Progenitor cell of endocrine pancreas (in vitro differentiated cells): ENCODE measurements around the gene PHF5A. TPM values are rescaled to one million over a fixed set of nuclear protein-coding genes. Genes with fewer than 3 reads are reported as not detected.

Source experiments
- DNase-seq: peaks from one replicate; pipeline ENCODE4 v3.0.0; 2021; ENCODE audit warnings: low spot score; ENCODE audit not compliant: unreplicated experiment
- H3K27ac Mint-ChIP-seq: 2 replicates; pipeline ENCODE4 v1.8.0; 2021; ENCODE audit warnings: mild to moderate bottlenecking, moderate library complexity, mixed read lengths
- H3K27me3 Mint-ChIP-seq: 2 replicates; pipeline ENCODE4 v1.8.0; 2021; ENCODE audit warnings: mixed read lengths
- H3K36me3 Mint-ChIP-seq: 2 replicates; pipeline ENCODE4 v1.8.0; 2022; ENCODE audit warnings: mixed read lengths; ENCODE audit not compliant: insufficient read depth
- H3K4me1 Mint-ChIP-seq: 2 replicates; pipeline ENCODE4 v1.8.0; 2021; ENCODE audit warnings: low read depth, mixed read lengths
- H3K4me3 Mint-ChIP-seq: 2 replicates; pipeline ENCODE4 v1.8.0; 2021; ENCODE audit warnings: low read depth, mild to moderate bottlenecking, moderate library complexity, mixed read lengths
- H3K9me3 Mint-ChIP-seq: 2 replicates; pipeline ENCODE4 v1.8.0; 2021; ENCODE audit warnings: low read depth, mixed read lengths
- CTCF ChIP-seq: fragments of 200-600 bp; sonication (generic); IDR thresholded peaks from one replicate; pipeline ENCODE4 v1.5.0; 2021; ENCODE audit warnings: antibody characterized with exemption, mild to moderate bottlenecking; ENCODE audit not compliant: unreplicated experiment
- total RNA-seq: library from RNA; stranded (reverse); gene quantifications from 2 replicates; pipeline ENCODE4 v1.2.1, GENCODE V29; 2021

The PHF5A gene
- total RNA-seq, 1 donor from 2014 or later = 52.9 TPM

GRCh38 chr22:41504816-41505215, 36.3 kb upstream of the PHF5A start:
- no peak overlapping the region for H3K4me3 Mint-ChIP-seq
- H3K36me3 Mint-ChIP-seq = peaks cover 5% of the 10 kb centered on the region
- H3K27me3 Mint-ChIP-seq = no peaks in the 10 kb centered on the region
- H3K4me1 Mint-ChIP-seq = no peaks in the 10 kb centered on the region
- no peak for TF ChIP-seq CTCF
- H3K9me3 Mint-ChIP-seq = no peaks in the 10 kb centered on the region
- H3K27ac Mint-ChIP-seq = no peak overlapping the region
- no peak for DNase-seq

- DNase-seq = no peak
- H3K4me3 Mint-ChIP-seq = no peak overlapping the region
- H3K36me3 Mint-ChIP-seq = peaks cover 3% of the 10 kb centered on the region
- H3K27me3 Mint-ChIP-seq = no peaks in the 10 kb centered on the region
- no peak overlapping the region for H3K27ac Mint-ChIP-seq
- no peak for TF ChIP-seq CTCF
- no peaks in the 10 kb centered on the region for H3K4me1 Mint-ChIP-seq
- no peaks in the 10 kb centered on the region for H3K9me3 Mint-ChIP-seq
Measured at GRCh38 chr22:41504397-41504796, 35.9 kb upstream of the PHF5A start.

- no peak overlapping the region for H3K4me3 Mint-ChIP-seq
- H3K36me3 Mint-ChIP-seq = peaks cover 1% of the 10 kb centered on the region
- H3K27me3 Mint-ChIP-seq = no peaks in the 10 kb centered on the region
- no peak overlapping the region for H3K27ac Mint-ChIP-seq
- H3K9me3 Mint-ChIP-seq = no peaks in the 10 kb centered on the region
- no peaks in the 10 kb centered on the region for H3K4me1 Mint-ChIP-seq
- TF ChIP-seq CTCF = no peak
- no peak for DNase-seq
Measured at GRCh38 chr22:41501209-41501608, 32.7 kb upstream of the PHF5A start.

- Mint-ChIP-seq H3K27me3 (no peaks in the 10 kb centered on the region), H3K4me3 (no peak overlapping the region), H3K9me3 (no peaks in the 10 kb centered on the region), H3K36me3 (peaks cover 1% of the 10 kb centered on the region), H3K4me1 (no peaks in the 10 kb centered on the region), H3K27ac (no peak overlapping the region)
- TF ChIP-seq CTCF = no peak
- no peak for DNase-seq
Measured at GRCh38 chr22:41500303-41500702, 31.8 kb upstream of the PHF5A start.

GRCh38 chr22:41499624-41500280, 31.3 kb upstream of the PHF5A start:
- no peak overlapping the region for H3K4me3 Mint-ChIP-seq
- H3K36me3 Mint-ChIP-seq = peaks cover 1% of the 10 kb centered on the region
- no peaks in the 10 kb centered on the region for H3K27me3 Mint-ChIP-seq
- H3K27ac Mint-ChIP-seq = no peak overlapping the region
- H3K4me1 Mint-ChIP-seq = no peaks in the 10 kb centered on the region
- TF ChIP-seq CTCF = no peak
- no peaks in the 10 kb centered on the region for H3K9me3 Mint-ChIP-seq
- DNase-seq = no peak
